HG03175 (cell line): Measurements from ENCODE around the gene PHKA1.
"Not testable (repeated sequence)": the region's sequence is repeated elsewhere in the genome, so short reads cannot be mapped to it uniquely, and the experiment has no call there.

Experiments used
- ATAC-seq: cut with Tn5 transposase; IDR thresholded peaks from one replicate; pipeline ENCODE4 v1.9.1; 2021; ENCODE audit warnings: mild to moderate bottlenecking, moderate library complexity; ENCODE audit not compliant: unreplicated experiment

Gene PHKA1

GRCh38 chrX:72713599-72714477 lies at the start of gene PHKA1:
TSS of gene PHKA1 (minus strand) at chrX:72714306. CDS start at chrX:72713880, 426 bp downstream.
- not testable (repeated sequence) for ATAC-seq

- ATAC-seq, result not testable (repeated sequence)
Observed at GRCh38 chrX:72760454-72760853, 46.3 kb upstream of the PHKA1 start.

GRCh38 chrX:72748545-72748944 lies 34.4 kb upstream of the PHKA1 start:
- not testable (repeated sequence) for ATAC-seq

- not testable (repeated sequence) for ATAC-seq
Observed at GRCh38 chrX:72745546-72745945, 31.4 kb upstream of the PHKA1 start.

- ATAC-seq, result no peak
Observed at GRCh38 chrX:72735561-72735960, 21.5 kb upstream of the PHKA1 start.

- not testable (repeated sequence) for ATAC-seq
Observed at GRCh38 chrX:72733636-72734035, 19.5 kb upstream of the PHKA1 start.

- ATAC-seq, result no peak
Observed at GRCh38 chrX:72727846-72728245, 13.7 kb upstream of the PHKA1 start.

- ATAC-seq, result no peak
Observed at GRCh38 chrX:72716766-72717165, 2.7 kb upstream of the PHKA1 start.

- ATAC-seq, result no peak
Observed at GRCh38 chrX:72715546-72715945, 1.4 kb upstream of the PHKA1 start.

- ATAC-seq, result no peak
Observed at GRCh38 chrX:72714478-72714916, 391 bp upstream of the PHKA1 start.

- ATAC-seq, result no peak
Observed at GRCh38 chrX:72713130-72713529, 976 bp downstream of the PHKA1 start.

- ATAC-seq, result no peak
Observed at GRCh38 chrX:72712094-72712755, 1.9 kb downstream of the PHKA1 start.

GRCh38 chrX:72705814-72706213 lies 8.3 kb downstream of the PHKA1 start:
- no peak for ATAC-seq

- ATAC-seq, result no peak
Observed at GRCh38 chrX:72705111-72705510, 9.0 kb downstream of the PHKA1 start.

GRCh38 chrX:72694170-72694569 lies 19.9 kb downstream of the PHKA1 start:
- ATAC-seq, result no peak

GRCh38 chrX:72693477-72693876 lies 20.6 kb downstream of the PHKA1 start:
- no peak for ATAC-seq

- no peak for ATAC-seq
Observed at GRCh38 chrX:72687396-72687795, 26.7 kb downstream of the PHKA1 start.

GRCh38 chrX:72685810-72686456 lies 28.2 kb downstream of the PHKA1 start:
- no peak for ATAC-seq

GRCh38 chrX:72685018-72685417 lies 29.1 kb downstream of the PHKA1 start:
- no peak for ATAC-seq

GRCh38 chrX:72683631-72684030 lies 30.5 kb downstream of the PHKA1 start:
- no peak for ATAC-seq

GRCh38 chrX:72676465-72676864 lies 37.6 kb downstream of the PHKA1 start:
- no peak for ATAC-seq

- ATAC-seq, result not testable (repeated sequence)
Observed at GRCh38 chrX:72673951-72674350, 40.2 kb downstream of the PHKA1 start.
